LNCAP (cell line): ENCODE data around the gene ZNF384.

Experiments used
- TF ChIP-seq, protein P1 (sequence below): fragments of 450-650 bp; IDR thresholded peaks from 2 replicates; pipeline ENCODE4 v1.5.1; 2017; ENCODE audit warnings: mild to moderate bottlenecking

ZNF384 gene

GRCh38 chr12:6635856-6636531 lies 53.2 kb downstream of the ZNF384 start, which contains the start of gene LPAR5:
LPAR5 (minus strand) TSS chr12:6635959; CDS start chr12:6621248, 14,711 bp downstream.
- TF ChIP-seq, protein P1, sequence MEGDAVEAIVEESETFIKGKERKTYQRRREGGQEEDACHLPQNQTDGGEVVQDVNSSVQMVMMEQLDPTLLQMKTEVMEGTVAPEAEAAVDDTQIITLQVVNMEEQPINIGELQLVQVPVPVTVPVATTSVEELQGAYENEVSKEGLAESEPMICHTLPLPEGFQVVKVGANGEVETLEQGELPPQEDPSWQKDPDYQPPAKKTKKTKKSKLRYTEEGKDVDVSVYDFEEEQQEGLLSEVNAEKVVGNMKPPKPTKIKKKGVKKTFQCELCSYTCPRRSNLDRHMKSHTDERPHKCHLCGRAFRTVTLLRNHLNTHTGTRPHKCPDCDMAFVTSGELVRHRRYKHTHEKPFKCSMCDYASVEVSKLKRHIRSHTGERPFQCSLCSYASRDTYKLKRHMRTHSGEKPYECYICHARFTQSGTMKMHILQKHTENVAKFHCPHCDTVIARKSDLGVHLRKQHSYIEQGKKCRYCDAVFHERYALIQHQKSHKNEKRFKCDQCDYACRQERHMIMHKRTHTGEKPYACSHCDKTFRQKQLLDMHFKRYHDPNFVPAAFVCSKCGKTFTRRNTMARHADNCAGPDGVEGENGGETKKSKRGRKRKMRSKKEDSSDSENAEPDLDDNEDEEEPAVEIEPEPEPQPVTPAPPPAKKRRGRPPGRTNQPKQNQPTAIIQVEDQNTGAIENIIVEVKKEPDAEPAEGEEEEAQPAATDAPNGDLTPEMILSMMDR: no peak

GRCh38 chr12:6635375-6635855 lies 53.8 kb downstream of the ZNF384 start:
- TF ChIP-seq, protein P1: no peak

- TF ChIP-seq, protein P1: no peak
These were observed 56.9 kb downstream of the ZNF384 start for GRCh38 chr12:6632026-6632983.

GRCh38 chr12:6631549-6631961 lies 57.6 kb downstream of the ZNF384 start:
- TF ChIP-seq, protein P1: no peak

- TF ChIP-seq, protein P1: no peak
These were observed 58.4 kb downstream of the ZNF384 start for GRCh38 chr12:6630736-6631135.

- TF ChIP-seq, protein P1: no peak
These were observed 61.6 kb downstream of the ZNF384 start for GRCh38 chr12:6627616-6628015.

- TF ChIP-seq, protein P1: no peak
These were observed 62.4 kb downstream of the ZNF384 start for GRCh38 chr12:6626654-6627283.
